Measurements from ENCODE around the gene CUL4B. TPM values are rescaled to one million over a fixed set of nuclear protein-coding genes. Genes with fewer than 3 reads are reported as not detected.
A peak's percentile ranks its signal among the peaks of the same experiment; 100 is the strongest.

The CUL4B gene
- total RNA-seq, 1 donor from 2014 or later = 50.1 TPM

- H3K4me1 Mint-ChIP-seq = peaks cover 17% of the 10 kb centered on the region
- peak overlapping the region; percentile 98 for H3K27ac Mint-ChIP-seq
Observed at GRCh38 chrX:120561634-120562568, 1.1 kb upstream of the CUL4B start.

GRCh38 chrX:120560405-120560841 is 339 bp downstream of the CUL4B start:
- peak overlapping the region; percentile 98 for H3K27ac Mint-ChIP-seq
- H3K9me3 Mint-ChIP-seq = peaks cover 8% of the 10 kb centered on the region

More at GRCh38 chrX:120561634-120562568, 1.1 kb upstream of the CUL4B start:
- no peak for DNase-seq (ENCODE audit: low spot score in 2 of 2, unreplicated experiment in 2 of 2)
- Mint-ChIP-seq H3K27me3 (ENCODE audit: low read depth) (no peaks in the 10 kb centered on the region), H3K9me3 (peaks cover 8% of the 10 kb centered on the region), H3K36me3 (no peaks in the 10 kb centered on the region), H3K4me3 (peak overlapping the region; percentile 90)
- TF ChIP-seq CTCF (IDR thresholded peaks at IDR 0.05; ENCODE audit: unreplicated experiment) = no peak

GRCh38 chrX:120559804-120560203 is 958 bp downstream of the CUL4B start:
- no peak for TF ChIP-seq CTCF (IDR thresholded peaks at IDR 0.05; ENCODE audit: unreplicated experiment)
- no peak for DNase-seq (ENCODE audit: low spot score in 2 of 2, unreplicated experiment in 2 of 2)
- H3K27ac Mint-ChIP-seq = peak overlapping the region; percentile 98

More at GRCh38 chrX:120560405-120560841, 339 bp downstream of the CUL4B start:
- peaks cover 17% of the 10 kb centered on the region for H3K4me1 Mint-ChIP-seq
- no peak for TF ChIP-seq CTCF (IDR thresholded peaks at IDR 0.05; ENCODE audit: unreplicated experiment)
- H3K36me3 Mint-ChIP-seq = no peaks in the 10 kb centered on the region
- DNase-seq (ENCODE audit: low spot score in 2 of 2, unreplicated experiment in 2 of 2) = peak in 1 of 2 experiments; percentile 42
- H3K27me3 Mint-ChIP-seq (ENCODE audit: low read depth) = no peaks in the 10 kb centered on the region
- peak overlapping the region; percentile 90 for H3K4me3 Mint-ChIP-seq

GRCh38 chrX:120556251-120556650 is 4.5 kb downstream of the CUL4B start:
- no peak overlapping the region for H3K4me3 Mint-ChIP-seq
- no peaks in the 10 kb centered on the region for H3K27me3 Mint-ChIP-seq (ENCODE audit: low read depth)
- H3K27ac Mint-ChIP-seq = no peak overlapping the region
- H3K36me3 Mint-ChIP-seq = peaks cover 6% of the 10 kb centered on the region
- peaks cover 6% of the 10 kb centered on the region for H3K9me3 Mint-ChIP-seq
- no peak for TF ChIP-seq CTCF (IDR thresholded peaks at IDR 0.05; ENCODE audit: unreplicated experiment)
- H3K4me1 Mint-ChIP-seq = peaks cover 12% of the 10 kb centered on the region
- no peak for DNase-seq (ENCODE audit: low spot score in 2 of 2, unreplicated experiment in 2 of 2)

More at GRCh38 chrX:120559804-120560203, 958 bp downstream of the CUL4B start:
- Mint-ChIP-seq H3K9me3 (peaks cover 8% of the 10 kb centered on the region), H3K4me3 (peak overlapping the region; percentile 90), H3K4me1 (peaks cover 17% of the 10 kb centered on the region), H3K36me3 (no peaks in the 10 kb centered on the region), H3K27me3 (ENCODE audit: low read depth) (no peaks in the 10 kb centered on the region)

GRCh38 chrX:120549483-120550452 is 11.0 kb downstream of the CUL4B start:
- Mint-ChIP-seq H3K27ac (peak overlapping the region; percentile 1), H3K27me3 (ENCODE audit: low read depth) (no peaks in the 10 kb centered on the region), H3K4me3 (no peak overlapping the region), H3K36me3 (peaks cover 17% of the 10 kb centered on the region), H3K4me1 (no peaks in the 10 kb centered on the region), H3K9me3 (peaks cover 20% of the 10 kb centered on the region)
- no peak for TF ChIP-seq CTCF (IDR thresholded peaks at IDR 0.05; ENCODE audit: unreplicated experiment)
- DNase-seq (ENCODE audit: low spot score in 2 of 2, unreplicated experiment in 2 of 2) = no peak
